ENCODE results near the gene IMMP2L.

GRCh38 chr7:111393011-111393754 is 169.1 kb downstream of the IMMP2L start:
- TF ChIP-seq RAD21 (conservative IDR thresholded peaks at IDR 0.05 in 1 of 2, IDR thresholded peaks at IDR 0.05 in 1 of 2): no peak
- TF ChIP-seq SREBF2 (IDR thresholded peaks at IDR 0.05): no peak

All from A549 (cell line).